ENCODE measurements around the gene AMMECR1.

GRCh38 chrX:110153244-110153643 is 164.6 kb downstream of the AMMECR1 start:
- TF ChIP-seq CTCF (IDR thresholded peaks at IDR 0.05) (no peak), POLR2A (IDR thresholded peaks at IDR 0.05) (no peak)

Measured in uterus (tissue), 2 donors.